HG03575 (cell line): ENCODE measurements around the gene CYSTM1.
"Not testable (repeated sequence)": the region's sequence is repeated elsewhere in the genome, so short reads cannot be mapped to it uniquely, and the experiment has no call there.

Experiments
- ATAC-seq: cut with Tn5 transposase; IDR thresholded peaks from one replicate; pipeline ENCODE4 v1.9.1; 2021; ENCODE audit not compliant: unreplicated experiment, insufficient number of reproducible peaks, low FRiP score; ENCODE audit errors: extremely low read depth

CYSTM1 gene

GRCh38 chr5:140196115-140196814 is 21.3 kb downstream of the CYSTM1 start:
- no peak for ATAC-seq

GRCh38 chr5:140197023-140197422 is 22.0 kb downstream of the CYSTM1 start:
- no peak for ATAC-seq

GRCh38 chr5:140198915-140199314 is 23.9 kb downstream of the CYSTM1 start:
- not testable (repeated sequence) for ATAC-seq

GRCh38 chr5:140202078-140202477 is 27.1 kb downstream of the CYSTM1 start:
- no peak for ATAC-seq

GRCh38 chr5:140202610-140203009 is 27.6 kb downstream of the CYSTM1 start:
- ATAC-seq, result no peak

- ATAC-seq, result no peak
Observed at GRCh38 chr5:140205216-140205615, 30.2 kb downstream of the CYSTM1 start.

- ATAC-seq, result no peak
Observed at GRCh38 chr5:140205952-140206351, 31.0 kb downstream of the CYSTM1 start.

- ATAC-seq, result no peak
Observed at GRCh38 chr5:140207250-140207964, 32.4 kb downstream of the CYSTM1 start.

- ATAC-seq, result no peak
Observed at GRCh38 chr5:140208065-140208464, 33.1 kb downstream of the CYSTM1 start.

GRCh38 chr5:140213370-140213983 is 38.5 kb downstream of the CYSTM1 start:
- peak; percentile 95 for ATAC-seq

GRCh38 chr5:140214831-140215230 is 39.8 kb downstream of the CYSTM1 start:
- ATAC-seq, result no peak

- ATAC-seq, result no peak
Observed at GRCh38 chr5:140215276-140215675, 40.3 kb downstream of the CYSTM1 start.

- no peak for ATAC-seq
Observed at GRCh38 chr5:140216478-140217074, 41.6 kb downstream of the CYSTM1 start.

- no peak for ATAC-seq
Observed at GRCh38 chr5:140217299-140218026, 42.5 kb downstream of the CYSTM1 start.

- no peak for ATAC-seq
Observed at GRCh38 chr5:140219068-140219991, 44.3 kb downstream of the CYSTM1 start.

GRCh38 chr5:140220032-140220697 is 45.2 kb downstream of the CYSTM1 start:
- peak; percentile 49 for ATAC-seq

- ATAC-seq, result no peak
Observed at GRCh38 chr5:140220698-140221064, 45.7 kb downstream of the CYSTM1 start.
